Peyer's patch (tissue), 4 donors: ENCODE measurements around the gene DERA. TPM values are rescaled to one million over a fixed set of nuclear protein-coding genes. Genes with fewer than 3 reads are reported as not detected.

Experiments used
- DNase-seq, 3 donors: peaks; one replicate each; pipeline ENCODE4 v3.0.0-alpha.2; 2017 to 2019
- H3K27ac ChIP-seq, 4 donors: fragments of 200-600 bp; sonication (generic); one replicate each; pipeline ENCODE4 v1.5.1; 2016 to 2019
- H3K27me3 ChIP-seq, 2 donors: fragments of 200-600 bp; sonication (generic); one replicate each; pipeline ENCODE4 v1.5.1; 2019
- H3K36me3 ChIP-seq, 3 donors: fragments of 200-600 bp; sonication (generic); one replicate each; pipeline ENCODE4 v1.5.1; 2016 to 2019
- H3K4me1 ChIP-seq, 4 donors: fragments of 200-600 bp; sonication (generic); one replicate each; pipeline ENCODE4 v1.5.1; 2016 to 2019
- H3K4me3 ChIP-seq, 4 donors: fragments of 200-600 bp; sonication (generic); 1 replicate in 3 of 4; 2 replicates in 1 of 4; pipeline ENCODE4 v1.5.1; 2016 to 2019; ENCODE audit warnings: mild to moderate bottlenecking in 1 of 4
- H3K9me3 ChIP-seq, 4 donors: fragments of 200-600 bp; sonication (generic); one replicate each; pipeline ENCODE4 v1.5.1; 2016 to 2019; ENCODE audit warnings: mild to moderate bottlenecking in 1 of 4
- CTCF ChIP-seq, 6 experiments: fragments of 450-650 bp in 4 of 6; fragments of 200-600 bp in 2 of 6; sonication (generic) in 1 of 6; IDR thresholded peaks; one replicate each; pipeline ENCODE4 v1.5.1; 2017 to 2019; ENCODE audit warnings: antibody characterized with exemption in 6 of 6, mild to moderate bottlenecking in 3 of 6, moderate library complexity in 1 of 6
- POLR2A ChIP-seq, 2 donors: fragments of 450-650 bp; IDR thresholded peaks; one replicate each; pipeline ENCODE4 v1.5.1; 2017; ENCODE audit warnings: antibody characterized with exemption in 2 of 2, mild to moderate bottlenecking in 2 of 2, moderate library complexity in 2 of 2
- total RNA-seq, 4 donors: library from RNA; depleted of rRNA; stranded (reverse); fragments of >200 nt; gene quantifications; one replicate each; pipeline ENCODE4 v1.1.0, GENCODE V29; 2016

Gene DERA
- total RNA-seq, 4 donors from 2014 or later: 45.4 to 111 (median 78.9) TPM

- Histone ChIP-seq H3K27ac (no peak overlapping the region), H3K4me3 (no peak overlapping the region), H3K36me3 (no peaks in the 10 kb centered on the region), H3K27me3 (no peaks in the 10 kb centered on the region), H3K4me1 (no peaks in the 10 kb centered on the region), H3K9me3 (no peaks in the 10 kb centered on the region)
- no peak for TF ChIP-seq POLR2A (IDR thresholded peaks at IDR 0.05)
- TF ChIP-seq CTCF (IDR thresholded peaks at IDR 0.05): peak in 3 of 6 experiments; percentile 45 to 65 (median 55)
- no peak for DNase-seq
Measured at GRCh38 chr12:16076557-16076956, 165.4 kb downstream of the DERA start.

GRCh38 chr12:16076970-16077522 lies 165.9 kb downstream of the DERA start:
- Histone ChIP-seq H3K27me3 (no peaks in the 10 kb centered on the region), H3K27ac (no peak overlapping the region)
- DNase-seq: peak in 1 of 3 donors; percentile 53

GRCh38 chr12:16086462-16086861 lies 175.3 kb downstream of the DERA start:
- Histone ChIP-seq H3K27me3 (no peaks in the 10 kb centered on the region), H3K27ac (no peak overlapping the region), H3K4me3 (no peak overlapping the region), H3K9me3 (no peaks in the 10 kb centered on the region), H3K36me3 (no peaks in the 10 kb centered on the region), H3K4me1 (no peaks in the 10 kb centered on the region)
- TF ChIP-seq POLR2A (IDR thresholded peaks at IDR 0.05): no peak
- TF ChIP-seq CTCF (IDR thresholded peaks at IDR 0.05): no peak
- no peak for DNase-seq

More at GRCh38 chr12:16076970-16077522, 165.9 kb downstream of the DERA start:
- TF ChIP-seq CTCF (IDR thresholded peaks at IDR 0.05): peak in 1 of 6 experiments; percentile 10
- no peak for TF ChIP-seq POLR2A (IDR thresholded peaks at IDR 0.05)
- Histone ChIP-seq H3K4me3 (no peak overlapping the region), H3K36me3 (no peaks in the 10 kb centered on the region), H3K9me3 (no peaks in the 10 kb centered on the region), H3K4me1 (no peaks in the 10 kb centered on the region)

GRCh38 chr12:16086942-16087341 lies 175.8 kb downstream of the DERA start:
- Histone ChIP-seq H3K9me3 (no peaks in the 10 kb centered on the region), H3K36me3 (no peaks in the 10 kb centered on the region), H3K27ac (no peak overlapping the region), H3K4me1 (no peaks in the 10 kb centered on the region), H3K4me3 (no peak overlapping the region), H3K27me3 (no peaks in the 10 kb centered on the region)
- TF ChIP-seq CTCF (IDR thresholded peaks at IDR 0.05) (no peak), POLR2A (IDR thresholded peaks at IDR 0.05) (no peak)
- DNase-seq: no peak

Other genes starting within 250 kb of the DERA start
- 100 to 1,000 TPM in 3 of 4 donors, 10 to 100 TPM in 1; 57.8 to 168 (median 129) TPM for gene EPS8, start 121.9 kb upstream of the DERA start, total RNA-seq
- gene STRAP, start 28.9 kb upstream of the DERA start, total RNA-seq: 10 to 100 TPM; 26.5 to 38.8 (median 34.7) TPM